HG02938 (cell line): ENCODE measurements around the gene CUX1.
"Not testable (repeated sequence)": the region's sequence is repeated elsewhere in the genome, so short reads cannot be mapped to it uniquely, and the experiment has no call there.

ENCODE experiments used
- ATAC-seq: cut with Tn5 transposase; IDR thresholded peaks from one replicate; pipeline ENCODE4 v1.9.1; 2021; ENCODE audit warnings: mild to moderate bottlenecking, moderate library complexity; ENCODE audit not compliant: unreplicated experiment

The CUX1 gene

GRCh38 chr7:102024005-102024768, 206.8 kb downstream of the CUX1 start:
- no peak for ATAC-seq

- ATAC-seq, result no peak
These were observed 207.5 kb downstream of the CUX1 start for GRCh38 chr7:102024769-102025391.

- not testable (repeated sequence) for ATAC-seq
These were observed 208.4 kb downstream of the CUX1 start for GRCh38 chr7:102025777-102026176.

GRCh38 chr7:102028206-102028826, 210.9 kb downstream of the CUX1 start:
- ATAC-seq, result no peak

- no peak for ATAC-seq
These were observed 212.2 kb downstream of the CUX1 start for GRCh38 chr7:102029616-102030015.

- no peak for ATAC-seq
These were observed 213.3 kb downstream of the CUX1 start for GRCh38 chr7:102030696-102031095.

- ATAC-seq, result no peak
These were observed 219.5 kb downstream of the CUX1 start for GRCh38 chr7:102036958-102037357.

- ATAC-seq, result no peak
These were observed 222.3 kb downstream of the CUX1 start for GRCh38 chr7:102039706-102040105.

- ATAC-seq, result no peak
These were observed 223.1 kb downstream of the CUX1 start for GRCh38 chr7:102040569-102040968.

- ATAC-seq, result no peak
These were observed 224.7 kb downstream of the CUX1 start for GRCh38 chr7:102042016-102042656.

GRCh38 chr7:102042796-102043195, 225.4 kb downstream of the CUX1 start:
- not testable (repeated sequence) for ATAC-seq

- no peak for ATAC-seq
These were observed 227.2 kb downstream of the CUX1 start for GRCh38 chr7:102044641-102044983.

- no peak for ATAC-seq
These were observed 227.7 kb downstream of the CUX1 start for GRCh38 chr7:102044984-102045673.

GRCh38 chr7:102045681-102046372, 228.4 kb downstream of the CUX1 start:
- ATAC-seq, result no peak

- no peak for ATAC-seq
These were observed 229.1 kb downstream of the CUX1 start for GRCh38 chr7:102046373-102047117.

GRCh38 chr7:102047167-102047566, 229.7 kb downstream of the CUX1 start:
- no peak for ATAC-seq

- no peak for ATAC-seq
These were observed 232.3 kb downstream of the CUX1 start for GRCh38 chr7:102049765-102050164.

GRCh38 chr7:102050864-102051460, 233.5 kb downstream of the CUX1 start:
- ATAC-seq, result no peak

GRCh38 chr7:102051736-102052135, 234.3 kb downstream of the CUX1 start:
- not testable (repeated sequence) for ATAC-seq
